Skeletal muscle satellite cell (primary cell): Measurements from ENCODE around the gene SFTPB.

Source experiments
- H3K27me3 ChIP-seq: 2 replicates; pipeline ENCODE4 v1.7.0; 2013; ENCODE audit warnings: low read length; ENCODE audit not compliant: control insufficient read depth, insufficient read depth
- H3K36me3 ChIP-seq: 2 replicates; pipeline ENCODE4 v1.7.0; 2013; ENCODE audit warnings: mild to moderate bottlenecking, control low read depth, low read length; ENCODE audit not compliant: insufficient read depth
- H3K4me1 ChIP-seq: 2 replicates; pipeline ENCODE4 v1.7.0; 2013; ENCODE audit warnings: low read length; ENCODE audit not compliant: control insufficient read depth, insufficient read depth
- H3K4me2 ChIP-seq: 2 replicates; pipeline ENCODE4 v1.7.0; 2013; ENCODE audit warnings: mild to moderate bottlenecking, low read length
- H3K4me3 ChIP-seq: 2 replicates; pipeline ENCODE4 v1.7.0; 2013; ENCODE audit warnings: low read length
- H3K9ac ChIP-seq: 2 replicates; pipeline ENCODE4 v1.7.0; 2013; ENCODE audit warnings: mild to moderate bottlenecking, low read depth, low read length, moderate library complexity
- H3K9me3 ChIP-seq: replicated peaks from 2 replicates; pipeline ENCODE4 v1.7.0; 2013; ENCODE audit warnings: mild to moderate bottlenecking, control low read depth, low read length

Gene SFTPB

DNA sequence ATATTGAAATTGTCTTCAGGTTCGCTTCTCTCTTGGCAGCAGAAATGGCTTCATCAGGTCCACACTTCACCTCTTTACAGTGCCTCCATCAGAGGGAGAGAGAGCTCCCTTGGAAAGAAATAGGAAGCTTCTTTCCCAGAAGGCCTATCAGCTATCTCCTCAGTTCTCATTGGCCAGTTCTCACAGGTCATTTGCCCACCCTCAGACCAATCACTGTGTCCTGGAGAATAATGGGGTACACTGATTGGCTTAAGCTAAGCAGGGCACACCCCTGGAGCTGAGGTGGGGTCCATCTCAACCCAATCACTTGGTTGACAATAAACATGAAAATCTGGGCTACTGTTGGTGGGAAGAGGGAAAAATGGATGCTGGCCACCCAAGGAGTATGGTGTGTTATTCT, 31.3 kb upstream of the SFTPB start:
- H3K36me3 ChIP-seq: no peaks in the 10 kb centered on the region
- H3K4me2 ChIP-seq: no peak overlapping the region
- peaks cover 22% of the 10 kb centered on the region for H3K4me1 ChIP-seq
- H3K27me3 ChIP-seq: peaks cover 2% of the 10 kb centered on the region
- H3K9me3 ChIP-seq: no peaks in the 10 kb centered on the region
- H3K4me3 ChIP-seq: no peak overlapping the region
- H3K9ac ChIP-seq: no peak overlapping the region

DNA sequence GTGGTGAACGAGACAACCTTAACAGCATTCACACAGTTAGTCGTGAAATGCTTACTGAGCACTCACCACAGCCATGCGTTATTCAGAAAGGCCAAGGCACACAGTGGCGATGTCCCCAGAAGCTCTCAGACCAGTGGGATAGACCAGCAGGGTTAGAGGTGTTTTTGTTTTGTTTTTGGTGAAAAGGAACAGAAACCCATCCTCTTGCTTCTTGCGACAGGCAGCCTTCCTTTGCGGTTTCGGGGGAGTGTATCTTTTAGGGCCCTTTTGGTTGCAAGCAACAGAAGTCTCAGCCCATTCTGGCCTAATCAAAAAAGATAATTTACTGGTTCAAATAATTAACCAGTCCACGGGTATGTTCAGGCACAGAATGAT, 30.9 kb upstream of the SFTPB start:
- Histone ChIP-seq H3K4me3 (no peak overlapping the region), H3K27me3 (peaks cover 2% of the 10 kb centered on the region), H3K9ac (no peak overlapping the region), H3K4me1 (peaks cover 22% of the 10 kb centered on the region), H3K9me3 (no peaks in the 10 kb centered on the region), H3K36me3 (no peaks in the 10 kb centered on the region), H3K4me2 (no peak overlapping the region)

DNA sequence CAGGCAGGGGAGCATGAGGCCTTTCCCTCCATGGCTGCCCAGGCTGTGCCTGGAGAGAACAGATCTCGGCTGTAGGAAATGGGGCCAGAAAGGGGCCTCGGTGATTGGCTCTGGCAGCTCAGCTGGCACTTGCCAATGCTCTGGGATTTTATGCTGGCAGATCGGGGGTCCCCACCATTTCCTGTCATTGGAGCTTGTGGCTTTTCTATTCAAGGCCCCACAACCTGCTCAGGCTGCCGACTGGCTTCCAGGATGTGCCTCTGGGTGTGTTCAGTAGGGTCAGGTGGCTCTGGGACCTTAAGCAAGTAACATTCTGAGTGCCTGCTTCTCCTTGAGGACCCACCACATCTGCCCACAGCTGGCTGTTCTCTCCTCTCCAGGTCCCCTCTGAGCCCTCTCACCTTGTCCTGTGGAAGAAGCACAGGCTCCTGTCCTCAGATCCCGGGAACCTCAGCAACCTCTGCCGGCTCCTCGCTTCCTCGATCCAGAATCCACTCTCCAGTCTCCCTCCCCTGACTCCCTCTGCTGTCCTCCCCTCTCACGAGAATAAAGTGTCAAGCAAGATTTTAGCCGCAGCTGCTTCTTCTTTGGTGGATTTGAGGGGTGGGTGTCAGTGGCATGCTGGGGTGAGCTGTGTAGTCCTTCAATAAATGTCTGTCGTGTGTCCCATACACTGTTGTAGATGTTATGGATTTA, 30.3 kb upstream of the SFTPB start:
- no peaks in the 10 kb centered on the region for H3K9me3 ChIP-seq
- no peaks in the 10 kb centered on the region for H3K36me3 ChIP-seq
- H3K4me1 ChIP-seq: peaks cover 22% of the 10 kb centered on the region
- H3K9ac ChIP-seq: no peak overlapping the region
- no peak overlapping the region for H3K4me3 ChIP-seq
- H3K27me3 ChIP-seq: peaks cover 2% of the 10 kb centered on the region
- H3K4me2 ChIP-seq: no peak overlapping the region

DNA sequence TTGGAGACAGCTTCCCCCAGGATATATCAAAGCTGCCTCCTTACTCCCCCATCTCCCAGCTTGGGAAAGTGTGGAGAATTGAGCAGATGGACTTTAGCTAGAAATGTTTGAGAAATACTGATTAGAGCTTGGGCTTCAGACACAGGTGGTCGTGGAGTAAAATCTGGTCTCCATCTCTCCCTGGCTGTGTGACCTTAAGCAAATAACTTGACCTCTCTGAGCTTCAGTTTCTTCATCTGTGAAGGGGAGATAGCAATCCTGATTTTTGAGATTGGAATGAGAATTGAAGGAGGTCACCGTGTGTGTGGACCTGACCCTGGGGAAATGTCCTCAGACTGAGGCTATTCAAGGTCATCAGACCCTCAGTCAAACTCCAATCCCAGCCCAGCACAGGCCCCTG, 29.7 kb upstream of the SFTPB start:
- H3K36me3 ChIP-seq: no peaks in the 10 kb centered on the region
- no peak overlapping the region for H3K9ac ChIP-seq
- H3K4me1 ChIP-seq: peaks cover 17% of the 10 kb centered on the region
- H3K27me3 ChIP-seq: peaks cover 2% of the 10 kb centered on the region
- no peak overlapping the region for H3K4me2 ChIP-seq
- H3K9me3 ChIP-seq: no peaks in the 10 kb centered on the region
- H3K4me3 ChIP-seq: no peak overlapping the region

DNA sequence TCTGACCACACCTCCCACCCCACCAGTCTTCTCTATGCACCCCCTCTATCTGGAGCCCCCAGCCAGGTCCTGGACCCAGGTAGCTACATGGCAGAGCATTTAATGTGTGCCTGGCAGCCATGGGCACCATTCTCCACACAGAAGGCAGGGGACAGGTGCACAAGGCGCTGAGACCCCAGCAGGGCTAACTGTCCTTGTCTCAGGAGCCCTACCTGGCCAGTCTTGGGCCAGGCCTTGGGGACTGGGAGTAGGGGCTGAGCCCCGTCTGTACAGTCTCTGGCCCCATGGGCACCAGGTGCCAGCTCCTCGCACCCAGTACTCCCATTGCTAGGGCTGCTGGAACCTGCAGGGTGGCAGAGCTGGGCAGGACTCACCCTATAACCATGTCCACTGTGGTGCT, 29.1 kb upstream of the SFTPB start:
- H3K4me2 ChIP-seq: no peak overlapping the region
- no peak overlapping the region for H3K4me3 ChIP-seq
- H3K27me3 ChIP-seq: peaks cover 2% of the 10 kb centered on the region
- no peaks in the 10 kb centered on the region for H3K9me3 ChIP-seq
- H3K4me1 ChIP-seq: peaks cover 11% of the 10 kb centered on the region
- H3K9ac ChIP-seq: no peak overlapping the region
- no peaks in the 10 kb centered on the region for H3K36me3 ChIP-seq

DNA sequence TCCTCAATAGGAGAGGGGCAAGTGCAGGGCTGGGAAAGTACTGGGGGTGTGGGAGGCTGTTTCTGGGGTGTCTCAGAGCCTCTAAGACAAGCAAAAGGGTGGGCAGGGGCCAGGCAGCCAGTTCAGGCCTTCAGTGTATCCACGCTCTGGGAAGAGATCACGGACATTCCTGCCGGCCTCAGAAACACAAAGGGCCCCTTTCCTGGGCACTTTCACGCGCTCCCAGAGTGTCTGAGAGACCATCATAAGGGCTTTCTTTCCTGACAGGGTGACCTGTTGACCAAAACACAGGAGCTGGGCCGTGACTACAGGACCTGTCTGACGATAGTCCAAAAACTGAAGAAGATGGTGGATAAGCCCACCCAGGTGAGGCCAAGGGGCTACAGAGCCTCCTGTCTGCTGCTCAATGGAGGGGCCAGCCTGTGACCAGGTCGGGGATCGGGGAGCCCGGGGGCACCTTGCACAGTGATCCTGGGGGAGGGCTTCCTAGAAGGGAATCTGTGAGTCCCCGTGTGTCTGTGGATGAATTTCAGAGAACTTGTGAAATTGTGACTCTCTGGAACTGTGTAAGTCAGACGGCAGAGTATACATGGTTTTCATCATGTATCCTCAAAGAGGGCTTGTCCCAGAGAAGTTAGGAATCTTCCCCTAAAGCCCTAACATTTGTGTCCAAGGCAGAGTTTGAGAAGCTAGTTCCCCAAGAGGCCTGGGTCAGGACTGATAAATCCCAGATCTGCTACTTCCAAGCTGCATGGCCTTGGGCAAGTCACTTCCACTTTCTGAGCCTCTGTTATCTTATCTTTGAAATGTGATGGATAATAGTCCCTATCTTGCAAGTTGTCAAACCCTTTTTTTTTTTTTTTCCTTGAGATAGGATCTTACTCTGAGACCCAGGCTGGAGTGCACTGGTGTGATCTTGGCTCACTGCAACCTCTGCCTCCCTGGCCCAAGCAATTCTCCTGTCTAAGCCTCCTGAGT, 28.0 kb upstream of the SFTPB start:
- H3K9ac ChIP-seq: no peak overlapping the region
- H3K4me3 ChIP-seq: no peak overlapping the region

DNA sequence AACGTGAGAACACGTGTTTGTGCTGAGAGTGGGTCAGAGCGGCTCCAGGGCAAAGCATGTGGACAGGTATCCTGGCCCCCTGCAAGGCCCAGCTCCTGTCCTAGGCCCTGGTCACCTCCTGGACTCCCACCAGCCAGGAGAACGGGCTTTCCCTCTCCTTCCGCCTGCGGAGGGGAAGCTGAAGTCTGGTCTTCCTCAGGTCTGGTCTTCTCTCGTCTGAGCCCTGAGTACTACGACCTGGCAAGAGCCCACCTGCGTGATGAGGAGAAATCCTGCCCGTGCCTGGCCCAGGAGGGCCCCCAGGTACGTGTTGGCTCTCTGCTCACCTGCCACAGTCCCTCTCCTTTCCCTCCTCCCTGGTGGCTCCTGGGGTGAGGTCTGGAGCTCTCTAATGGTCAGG, 27.1 kb upstream of the SFTPB start:
- no peaks in the 10 kb centered on the region for H3K36me3 ChIP-seq
- no peaks in the 10 kb centered on the region for H3K4me1 ChIP-seq
- H3K27me3 ChIP-seq: peaks cover 2% of the 10 kb centered on the region
- no peaks in the 10 kb centered on the region for H3K9me3 ChIP-seq
- H3K4me2 ChIP-seq: no peak overlapping the region
- no peak overlapping the region for H3K4me3 ChIP-seq
- no peak overlapping the region for H3K9ac ChIP-seq

More for the DNA sequence above, 28.0 kb upstream of the SFTPB start:
- no peaks in the 10 kb centered on the region for H3K9me3 ChIP-seq
- H3K4me1 ChIP-seq: peaks cover under 1% of the 10 kb centered on the region
- H3K4me2 ChIP-seq: no peak overlapping the region
- H3K36me3 ChIP-seq: no peaks in the 10 kb centered on the region
- peaks cover 2% of the 10 kb centered on the region for H3K27me3 ChIP-seq

DNA sequence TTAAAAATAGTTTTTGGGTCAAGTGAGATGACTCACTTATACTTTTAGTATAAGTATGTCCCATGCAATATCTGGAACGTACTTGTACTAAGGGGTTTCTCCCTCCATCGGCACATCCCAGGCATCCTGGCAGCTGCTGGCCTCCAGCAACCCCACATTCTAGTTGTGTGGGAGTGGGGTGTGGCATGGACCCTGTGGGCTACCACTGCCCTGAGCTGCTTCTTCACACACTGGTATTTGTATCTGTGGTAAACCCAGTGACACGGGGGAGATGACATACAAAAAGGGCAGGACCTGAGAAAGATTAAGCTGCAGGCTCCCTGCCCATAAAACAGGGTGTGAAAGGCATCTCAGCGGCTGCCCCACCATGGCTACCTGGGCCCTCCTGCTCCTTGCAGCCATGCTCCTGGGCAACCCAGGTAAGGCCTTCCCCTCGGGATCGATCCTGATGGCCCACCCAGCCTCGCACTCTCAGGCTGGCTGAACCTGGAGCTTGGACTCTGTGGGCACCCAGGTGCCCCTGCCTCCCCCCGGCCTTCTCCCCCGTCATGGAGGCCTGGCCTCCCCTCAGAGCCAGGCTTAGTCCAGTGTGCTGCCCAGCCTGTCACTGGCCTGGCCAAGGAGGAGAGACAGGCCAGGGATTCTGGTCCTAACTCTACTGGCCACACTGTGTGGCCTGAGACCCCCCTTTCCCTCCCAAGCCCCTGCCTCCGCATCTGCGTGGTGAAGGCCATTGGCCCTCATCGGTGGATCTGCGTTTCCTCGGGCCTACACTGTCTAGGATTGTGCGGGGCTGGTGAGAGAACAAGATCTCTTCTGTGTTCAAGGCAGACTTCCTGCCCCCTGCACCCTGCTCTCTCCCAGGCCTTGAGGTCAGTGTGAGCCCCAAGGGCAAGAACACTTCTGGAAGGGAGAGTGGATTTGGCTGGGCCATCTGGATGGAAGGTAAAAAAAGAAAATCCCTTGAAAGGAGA, 26.3 kb upstream of the SFTPB start, which contains the start of gene GNLY:
Gene GNLY, plus strand, starts transcription at position 307 of the 974 bp plus-strand sequence. Its CDS starts 61 bp downstream, at position 368.
- Histone ChIP-seq H3K4me3 (no peak within 1 kb of the TSS), H3K4me1 (no peaks in the 10 kb centered on the region), H3K9ac (no peak within 1 kb of the TSS)

DNA sequence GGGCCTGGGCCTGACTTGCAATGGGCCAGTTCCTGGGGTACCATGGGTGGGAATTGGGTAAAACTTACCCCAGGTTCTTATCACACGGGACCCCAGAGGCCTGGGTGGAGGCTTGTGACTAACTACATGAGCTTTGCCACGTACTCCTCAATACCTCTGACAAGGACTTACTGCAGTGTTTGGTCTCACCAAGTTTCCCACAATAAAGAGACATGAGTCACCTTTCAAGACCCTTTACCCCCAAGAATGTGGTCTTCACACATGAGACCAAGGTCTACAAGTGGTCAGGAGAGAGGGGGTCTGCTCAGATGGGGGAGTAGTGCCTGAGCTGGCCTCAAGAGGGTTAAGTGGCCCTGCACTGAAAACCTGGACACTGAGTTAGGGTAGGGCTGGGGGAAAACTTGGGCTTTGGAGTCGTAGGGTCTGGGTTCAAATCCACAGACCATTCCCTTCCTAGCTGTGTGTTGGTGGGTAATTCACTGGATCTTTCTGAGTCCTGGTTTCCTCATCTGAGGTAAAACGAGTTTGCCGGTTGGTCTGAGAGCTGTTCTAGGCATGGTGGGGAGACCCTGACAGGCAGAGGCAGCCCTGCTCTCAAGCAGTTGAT, 24.1 kb upstream of the SFTPB start:
- H3K27me3 ChIP-seq: peaks cover 2% of the 10 kb centered on the region
- no peak overlapping the region for H3K4me2 ChIP-seq
- H3K4me1 ChIP-seq: peaks cover 4% of the 10 kb centered on the region
- H3K4me3 ChIP-seq: no peak overlapping the region
- no peaks in the 10 kb centered on the region for H3K36me3 ChIP-seq
- no peak overlapping the region for H3K9ac ChIP-seq
- H3K9me3 ChIP-seq: no peaks in the 10 kb centered on the region

More for the DNA sequence above, 26.3 kb upstream of the SFTPB start, which contains the start of gene GNLY:
- no peaks in the 10 kb centered on the region for H3K9me3 ChIP-seq
- H3K36me3 ChIP-seq: no peaks in the 10 kb centered on the region
- peaks cover 2% of the 10 kb centered on the region for H3K27me3 ChIP-seq
- no peak within 1 kb of the TSS for H3K4me2 ChIP-seq

DNA sequence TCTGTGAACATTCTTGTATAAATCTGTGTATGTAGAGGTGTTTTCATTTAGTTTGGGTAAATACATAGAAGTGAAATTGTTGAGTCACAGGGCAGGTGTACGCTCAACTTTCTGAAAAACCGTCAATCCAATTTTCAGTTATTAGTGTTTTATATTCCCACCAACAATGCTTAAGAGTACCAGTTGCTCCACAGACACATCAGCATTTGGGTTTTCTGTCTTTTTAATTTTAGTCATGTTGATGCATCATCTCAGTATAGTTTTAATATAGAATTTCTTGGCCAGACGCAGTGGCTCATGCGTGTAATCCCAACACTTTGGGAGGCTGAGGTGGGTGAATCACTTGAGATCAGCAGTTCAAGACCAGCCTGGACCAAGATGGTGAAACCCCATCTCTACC, 22.9 kb upstream of the SFTPB start:
- peaks cover 7% of the 10 kb centered on the region for H3K4me1 ChIP-seq
- no peak overlapping the region for H3K4me3 ChIP-seq
- H3K9me3 ChIP-seq: no peaks in the 10 kb centered on the region
- H3K4me2 ChIP-seq: no peak overlapping the region
- H3K9ac ChIP-seq: no peak overlapping the region
- peaks cover 2% of the 10 kb centered on the region for H3K27me3 ChIP-seq
- no peaks in the 10 kb centered on the region for H3K36me3 ChIP-seq
